ENCODE results near the gene SERINC5.
"Not testable (repeated sequence)": the region's sequence is repeated elsewhere in the genome, so short reads cannot be mapped to it uniquely, and the experiment has no call there.

Gene SERINC5

DNA sequence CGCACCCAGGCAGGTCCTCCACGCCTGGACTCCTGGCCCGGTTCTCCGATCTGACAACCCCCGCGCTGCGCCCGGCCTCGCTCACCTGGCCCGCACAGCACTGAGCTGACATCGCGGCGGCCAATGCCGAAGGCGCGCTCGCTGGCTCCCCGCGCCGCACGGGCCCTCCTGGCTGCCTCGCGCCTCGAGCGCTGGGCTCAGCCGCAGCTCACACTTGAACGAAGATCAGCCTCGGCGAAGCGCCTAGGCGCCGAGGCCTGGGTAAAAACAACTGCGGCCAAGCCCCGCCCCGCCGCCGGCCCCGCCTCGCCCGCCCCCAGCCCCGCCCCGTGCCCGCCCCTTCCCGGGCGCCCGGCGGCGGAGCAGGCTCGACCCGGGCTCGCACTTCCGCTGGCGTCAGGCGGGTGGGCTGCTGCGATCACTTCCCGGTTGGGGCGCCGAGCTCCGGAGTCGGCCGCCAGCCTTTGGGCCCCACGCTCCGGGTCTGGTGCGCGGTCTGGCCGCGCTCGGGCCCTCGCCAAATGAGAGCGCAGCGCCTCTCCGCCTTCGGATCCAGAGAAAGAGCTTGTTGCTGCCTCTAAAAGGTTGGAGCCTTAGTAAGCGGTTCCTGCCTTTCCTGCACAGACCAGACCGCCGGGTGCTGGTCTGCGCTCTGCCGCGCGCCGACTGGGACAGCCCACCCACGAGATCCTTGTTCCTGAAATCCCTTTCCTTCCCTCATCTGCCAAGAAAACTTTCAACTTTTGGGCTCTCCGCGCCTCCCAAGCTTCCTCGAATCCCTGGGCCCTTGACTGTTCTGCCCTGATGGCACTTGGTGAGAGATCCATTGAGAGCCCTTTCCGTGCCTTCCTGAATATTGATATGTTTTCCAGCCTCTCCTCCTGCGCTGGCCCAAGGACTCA lies at the start of gene SERINC5:
TSS of gene SERINC5 (minus strand) at position 238 of the 902 bp plus-strand sequence. CDS start at position 112, 126 bp downstream.
- peak; percentile 93 for DNase-seq

DNA sequence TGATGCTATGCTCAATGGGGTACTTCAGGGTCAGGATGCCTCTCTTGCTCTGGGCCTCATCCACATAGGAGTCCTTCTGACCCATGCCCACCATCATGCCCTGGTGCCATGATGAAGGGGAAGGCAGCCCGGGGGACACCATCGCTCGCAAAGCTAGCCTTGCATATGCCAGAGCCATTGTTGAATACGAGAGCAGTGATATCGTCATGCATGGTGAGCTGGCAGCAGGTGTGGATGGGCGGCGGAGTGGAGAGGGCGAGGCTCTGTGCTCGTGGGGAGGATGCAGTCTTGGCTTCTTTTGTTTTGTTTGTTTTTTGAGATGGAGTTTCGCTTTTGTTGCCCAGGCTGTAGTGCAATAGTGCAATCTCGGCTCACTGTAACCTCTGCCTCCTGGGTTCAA lies 46.8 kb upstream of the SERINC5 start:
- DNase-seq, result no peak

DNA sequence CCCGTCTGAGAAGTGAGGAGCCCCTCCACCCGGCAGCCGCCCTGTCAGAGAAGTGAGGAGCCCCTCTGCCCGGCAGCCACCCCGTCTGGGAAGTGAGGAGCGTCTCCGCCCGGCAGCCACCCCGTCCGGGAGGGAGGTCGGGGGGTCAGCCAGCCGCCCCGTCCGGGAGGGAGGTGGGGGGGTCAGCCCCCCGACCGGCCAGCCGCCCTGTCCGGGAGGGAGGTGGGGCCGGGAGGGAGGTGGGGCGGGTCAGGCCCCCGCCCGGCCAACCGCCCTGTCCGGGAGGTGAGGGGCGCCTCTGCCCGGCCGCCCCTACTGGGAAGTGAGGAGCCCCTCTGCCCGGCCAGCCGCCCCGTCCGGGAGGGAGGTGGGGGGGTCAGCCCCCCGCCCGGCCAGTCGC lies 45.5 kb upstream of the SERINC5 start:
- DNase-seq, result not testable (repeated sequence)

DNA sequence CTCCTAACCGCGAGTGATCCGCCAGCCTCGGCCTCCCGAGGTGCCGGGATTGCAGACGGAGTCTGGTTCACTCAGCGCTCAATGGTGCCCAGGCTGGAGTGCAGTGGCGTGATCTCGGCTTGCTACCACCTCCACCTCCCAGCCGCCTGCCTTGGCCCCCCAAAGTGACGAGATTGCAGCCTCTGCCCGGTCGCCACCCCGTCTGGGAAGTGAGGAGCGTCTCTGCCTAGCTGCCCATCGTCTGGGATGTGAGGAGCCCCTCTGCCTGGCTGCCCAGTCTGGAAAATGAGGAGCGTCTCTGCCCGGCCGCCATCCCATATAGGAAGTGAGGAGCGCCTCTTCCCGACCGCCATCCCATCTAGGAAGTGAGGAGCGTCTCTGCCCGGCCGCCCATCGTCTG lies 44.9 kb upstream of the SERINC5 start:
- DNase-seq, result not testable (repeated sequence)

DNA sequence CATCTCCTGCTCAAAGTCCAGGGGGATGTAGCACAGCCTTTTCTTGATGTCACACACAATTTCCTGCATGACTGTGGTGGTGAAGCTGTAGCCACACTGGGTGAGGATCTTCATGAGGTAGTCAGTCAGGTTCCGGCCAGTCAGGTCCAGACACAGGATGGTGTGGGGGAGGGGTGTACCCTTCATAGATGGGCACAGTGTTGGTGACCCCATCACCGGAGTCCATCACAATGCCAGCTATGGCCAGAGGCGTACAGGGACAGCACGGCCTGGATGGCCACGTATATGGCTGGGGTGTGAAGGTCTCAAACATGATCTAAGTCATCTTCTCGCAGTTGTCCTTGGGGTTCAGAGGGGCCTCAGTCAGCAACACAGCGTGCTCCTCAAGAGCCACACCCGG lies 44.3 kb upstream of the SERINC5 start:
- DNase-seq, result no peak

DNA sequence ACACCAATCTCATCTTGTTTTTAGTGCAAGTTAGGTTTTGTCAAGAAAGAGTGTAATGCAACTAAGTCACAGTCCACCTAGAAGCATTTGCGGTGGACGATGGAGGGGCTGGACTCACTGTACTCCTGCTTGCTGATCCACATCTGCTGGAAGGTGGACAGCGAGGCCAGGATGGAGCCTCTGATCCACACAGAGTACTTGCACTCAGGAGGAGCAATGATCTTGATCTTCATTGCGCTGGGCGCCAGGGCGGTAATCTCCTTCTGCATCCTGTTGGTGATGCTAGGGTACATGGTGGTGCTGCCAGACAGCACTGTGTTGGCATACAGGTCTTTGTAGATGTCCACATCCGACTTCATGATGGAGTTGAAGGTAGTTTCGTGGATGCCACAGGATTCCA lies 43.8 kb upstream of the SERINC5 start:
- DNase-seq, result no peak

DNA sequence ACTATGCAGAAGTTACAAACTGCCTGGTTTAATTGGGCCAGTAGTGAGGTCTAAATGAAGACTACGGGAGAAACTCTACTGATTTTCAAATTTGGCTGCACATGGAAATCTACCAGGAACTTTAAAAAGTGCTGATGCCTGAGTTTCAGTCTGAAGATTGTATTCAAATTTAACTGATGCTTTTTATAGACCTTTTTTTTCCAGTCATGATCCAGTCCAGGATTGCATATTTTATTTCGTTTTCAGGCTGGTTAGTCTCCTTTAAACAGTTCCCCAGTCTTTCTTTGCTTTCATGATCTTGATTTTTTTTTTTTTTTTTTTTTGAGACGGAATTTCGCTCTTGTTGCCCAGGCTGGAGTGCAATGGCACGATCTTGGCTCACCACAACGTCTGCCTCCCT lies 40.3 kb upstream of the SERINC5 start:
- no peak for DNase-seq

DNA sequence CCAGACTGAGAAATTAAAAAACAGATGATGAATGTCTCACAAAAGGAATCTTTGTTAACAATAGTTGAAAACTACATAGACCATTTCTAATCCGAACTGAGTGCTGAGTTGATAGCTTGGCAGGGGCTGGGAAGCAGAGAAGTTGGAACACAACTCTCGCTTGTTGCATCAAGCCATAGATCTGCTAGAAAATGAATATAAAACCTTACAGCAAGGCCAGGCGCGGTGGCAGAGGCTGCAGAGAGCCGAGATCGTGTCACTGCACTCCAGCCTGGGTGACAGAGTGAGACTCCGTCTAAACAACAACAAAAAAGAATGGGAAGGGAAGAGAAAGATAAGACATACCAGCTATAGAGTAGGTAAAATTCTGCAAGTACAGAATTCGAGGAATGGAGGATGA lies 35.9 kb upstream of the SERINC5 start:
- DNase-seq, result no peak

DNA sequence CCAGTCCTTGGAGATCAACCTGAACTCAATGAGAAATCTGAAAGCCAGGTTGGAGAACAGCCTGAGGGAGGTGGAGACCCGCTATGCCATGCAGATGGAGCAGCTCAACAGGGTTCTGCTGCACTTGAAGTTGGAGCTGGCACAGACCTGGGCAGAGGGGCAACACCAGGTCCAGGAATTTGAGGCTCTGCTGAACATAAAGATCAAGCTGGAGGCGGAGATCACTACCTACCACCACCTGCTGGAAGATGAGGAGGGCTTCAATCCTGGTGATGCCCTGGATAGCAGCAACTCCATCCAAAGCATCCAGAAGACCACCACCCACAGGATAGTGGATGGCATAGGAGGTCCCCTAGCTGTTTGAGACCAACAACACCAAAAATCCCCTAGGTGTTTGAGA lies 33.5 kb upstream of the SERINC5 start:
- no peak for DNase-seq

DNA sequence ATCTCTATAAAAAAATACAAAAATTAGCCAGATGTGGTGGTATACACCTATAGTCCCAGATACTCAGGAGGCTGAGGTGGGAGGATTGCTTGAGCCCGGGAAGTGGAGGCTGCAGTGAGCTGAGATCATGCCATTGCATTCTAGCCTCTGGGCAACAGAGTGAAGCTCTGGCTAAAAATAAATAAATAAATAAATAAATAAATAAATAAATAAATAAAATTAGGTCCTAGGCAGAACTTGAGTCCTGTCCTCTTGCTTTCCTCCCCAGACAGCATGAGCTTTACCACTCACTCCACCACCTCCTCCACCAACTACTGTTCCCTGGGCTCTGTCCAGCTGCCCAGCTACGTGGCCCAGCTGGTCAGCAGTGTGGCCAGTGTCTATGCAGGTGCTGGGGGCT lies 32.3 kb upstream of the SERINC5 start:
- no peak for DNase-seq

DNA sequence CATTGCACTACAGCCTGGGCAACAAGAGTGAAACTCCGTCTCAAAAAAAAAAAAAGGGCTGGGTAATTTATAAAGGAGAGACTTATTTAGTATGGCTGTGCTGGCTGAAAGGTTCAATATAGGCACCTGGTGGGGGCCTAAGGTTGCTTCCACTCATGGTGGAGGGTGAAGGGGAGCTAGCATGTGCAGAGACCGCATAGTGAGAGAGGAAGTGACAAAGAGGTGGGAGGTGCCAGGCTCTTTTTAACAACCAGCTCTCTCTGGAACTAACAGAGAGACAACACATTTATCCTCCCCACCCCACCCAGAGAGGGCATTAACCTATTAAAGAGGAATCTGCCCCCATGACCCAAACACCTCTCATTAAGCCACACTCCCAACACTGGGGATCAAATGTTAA lies 28.9 kb upstream of the SERINC5 start:
- DNase-seq, result no peak

DNA sequence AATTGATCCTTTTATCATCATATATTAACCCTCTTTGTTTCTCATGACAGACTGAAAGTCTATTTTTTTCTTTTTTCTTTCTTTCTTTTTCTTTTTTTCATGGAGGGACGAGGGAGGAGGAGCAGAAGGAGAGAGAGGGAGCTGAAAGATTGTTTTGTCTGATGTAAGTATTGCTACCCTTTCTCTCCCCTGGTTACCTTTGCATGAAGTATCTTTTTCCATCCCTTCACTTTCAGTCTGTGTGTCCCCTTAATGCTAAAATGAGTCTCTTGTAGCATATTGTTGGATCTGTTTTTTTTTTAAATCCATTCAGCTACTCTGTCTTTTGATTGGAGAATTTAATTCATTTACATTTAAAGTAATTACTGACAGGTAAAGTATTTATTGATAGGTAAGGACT lies 27.5 kb upstream of the SERINC5 start:
- no peak for DNase-seq

DNA sequence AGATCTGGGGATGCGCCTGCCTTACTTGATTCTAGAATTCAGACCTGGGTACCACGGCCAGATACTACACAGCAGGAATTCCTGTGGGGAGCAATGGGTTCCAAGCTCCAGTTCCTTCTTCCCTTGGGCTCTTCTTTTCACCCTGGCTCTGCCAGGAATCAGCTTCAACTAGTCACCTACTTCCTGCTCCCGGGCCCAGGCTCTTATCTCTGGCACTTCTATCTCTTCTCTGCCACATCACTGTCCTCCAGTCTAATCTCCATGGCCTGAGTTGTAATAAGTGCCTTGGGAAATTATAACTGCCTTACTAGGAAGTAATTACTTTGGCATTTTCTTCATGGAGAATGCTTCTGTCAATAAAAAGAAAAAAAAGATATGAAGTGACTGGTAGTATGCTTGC lies 26.2 kb upstream of the SERINC5 start:
- DNase-seq, result no peak

DNA sequence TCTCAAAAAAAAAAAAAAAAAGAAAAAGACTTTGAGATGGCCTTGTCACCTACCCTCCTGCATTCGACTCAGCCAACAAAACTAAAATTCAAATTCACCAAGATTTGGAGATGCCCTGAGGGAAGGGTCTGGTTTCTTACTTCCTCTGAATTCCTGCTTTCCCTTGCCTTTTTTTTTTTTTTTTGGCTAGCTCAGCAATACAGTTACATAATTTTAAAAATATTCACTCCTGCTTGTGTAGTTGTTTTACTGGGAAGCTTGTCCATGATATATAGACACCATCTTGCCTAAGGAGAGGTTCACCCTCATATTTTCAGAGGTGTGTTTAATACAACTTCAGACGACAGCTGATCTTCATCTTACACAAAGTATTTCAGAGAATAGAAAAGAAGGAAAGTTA lies 21.3 kb upstream of the SERINC5 start:
- DNase-seq, result no peak

DNA sequence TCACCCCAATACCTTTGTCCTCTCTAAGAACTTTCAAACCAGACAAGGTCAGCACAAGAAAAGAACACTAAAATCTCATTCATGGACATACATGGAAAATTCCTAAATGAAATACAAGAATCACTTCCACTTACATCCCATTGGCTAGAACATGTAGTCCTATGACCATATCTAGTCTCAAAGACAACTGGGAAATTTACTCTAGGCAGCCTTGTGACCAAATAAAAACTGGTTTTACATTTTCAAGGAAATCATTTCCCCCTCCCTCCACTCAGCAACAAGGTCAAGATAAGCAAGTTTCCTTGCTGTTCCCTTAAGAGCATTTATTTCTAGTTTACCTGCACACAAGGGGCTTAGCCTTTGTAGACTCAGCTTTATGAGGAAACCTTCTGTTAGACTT lies 20.3 kb upstream of the SERINC5 start:
- no peak for DNase-seq

DNA sequence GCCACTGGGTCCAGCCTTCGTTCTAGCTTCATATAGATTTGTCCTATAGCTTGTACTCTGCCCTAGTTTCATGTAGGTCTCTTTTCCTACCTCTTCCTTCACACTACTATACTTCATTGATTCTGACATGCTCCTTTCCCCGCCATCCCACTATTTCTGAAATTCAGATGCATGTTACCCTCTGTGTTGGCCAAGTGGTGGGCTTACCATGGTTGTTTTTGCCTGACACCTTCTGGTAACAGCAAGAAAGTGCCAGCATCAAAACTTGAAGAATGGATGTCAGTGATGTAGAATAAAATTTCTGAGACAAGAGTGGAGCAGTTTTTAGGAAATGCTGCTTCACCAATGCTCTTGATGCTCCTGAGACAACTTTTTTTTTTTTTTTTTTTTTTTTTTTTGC lies 19.5 kb upstream of the SERINC5 start:
- DNase-seq, result no peak

DNA sequence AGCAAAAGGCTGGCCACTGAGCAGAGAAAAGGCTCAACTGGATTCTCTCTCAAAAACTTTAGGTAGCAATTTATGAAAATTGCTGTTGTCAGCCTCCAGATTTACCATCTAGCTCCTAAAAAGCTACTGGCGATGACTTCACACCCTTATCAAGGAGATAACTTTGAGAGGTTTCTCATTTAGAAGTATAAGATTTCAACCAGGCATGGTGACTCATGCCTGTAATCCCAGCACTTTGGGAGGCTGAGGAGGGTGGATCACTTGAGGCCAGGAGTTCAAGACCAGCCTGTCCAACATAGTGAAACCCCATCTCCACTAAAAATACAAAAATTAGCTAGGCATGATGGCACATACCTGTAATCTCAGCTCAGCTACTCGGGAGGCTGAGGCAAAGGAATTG lies 14.7 kb upstream of the SERINC5 start:
- not testable (repeated sequence) for DNase-seq

DNA sequence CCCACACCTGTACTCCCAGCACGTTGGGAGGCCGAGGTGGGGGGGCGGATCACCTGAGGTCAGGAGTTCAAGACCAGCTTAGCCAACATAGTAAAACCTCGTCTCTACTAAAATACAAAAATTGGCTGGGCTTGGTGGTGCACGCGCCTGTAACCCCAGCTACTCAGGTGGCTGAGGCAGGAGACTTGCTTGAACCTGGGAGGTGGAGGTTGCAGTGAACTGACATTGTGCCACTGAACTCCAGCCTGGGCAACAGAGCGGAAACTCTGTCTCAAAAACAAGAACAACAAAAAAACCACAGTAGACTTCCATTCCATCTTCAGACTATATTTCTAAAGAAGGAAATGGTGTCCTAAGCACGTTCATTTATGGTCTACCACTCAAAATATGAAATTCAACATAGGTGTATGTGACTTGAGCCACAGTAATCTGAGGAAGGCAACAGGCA lies 14.2 kb upstream of the SERINC5 start:
- DNase-seq, result no peak

DNA sequence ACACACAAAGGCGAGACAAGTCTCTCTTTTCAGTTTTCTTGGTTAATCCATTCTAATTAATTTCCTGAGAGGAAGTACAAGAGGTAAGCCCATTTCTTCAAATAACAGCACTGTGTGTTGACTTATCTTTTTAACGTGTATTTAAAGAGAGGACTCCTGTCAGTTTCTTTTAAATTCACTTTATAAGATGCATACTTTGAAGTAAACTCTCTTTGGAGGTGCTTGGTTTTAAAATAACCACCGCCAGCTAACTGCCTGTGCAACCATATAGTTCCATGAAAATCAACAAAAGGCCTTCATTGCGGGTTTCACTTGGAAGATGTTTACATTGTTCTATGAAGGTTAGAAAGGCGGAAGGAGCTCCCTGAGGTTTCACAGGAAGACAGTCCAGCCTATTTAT lies 13.1 kb upstream of the SERINC5 start:
- no peak for DNase-seq

DNA sequence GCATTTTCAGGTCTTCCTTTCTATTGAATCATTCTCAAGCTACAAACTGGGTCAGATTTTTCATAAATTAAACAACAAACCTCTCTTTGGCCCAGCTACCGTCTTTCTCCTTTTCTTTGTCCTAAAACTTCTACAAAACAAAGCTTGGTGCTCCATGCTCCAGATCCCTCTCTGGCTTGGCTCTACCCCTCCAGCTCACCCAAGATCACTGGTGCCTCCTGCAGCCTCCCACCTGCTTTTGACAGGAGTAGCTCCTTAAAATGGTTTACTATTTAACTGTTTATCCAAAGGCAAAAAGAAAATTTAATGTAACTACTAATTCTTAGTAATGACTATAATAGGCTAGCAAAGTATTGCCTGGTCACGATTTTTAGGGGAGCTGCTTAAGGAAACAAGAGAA lies 10.7 kb upstream of the SERINC5 start:
- DNase-seq, result no peak

DNA sequence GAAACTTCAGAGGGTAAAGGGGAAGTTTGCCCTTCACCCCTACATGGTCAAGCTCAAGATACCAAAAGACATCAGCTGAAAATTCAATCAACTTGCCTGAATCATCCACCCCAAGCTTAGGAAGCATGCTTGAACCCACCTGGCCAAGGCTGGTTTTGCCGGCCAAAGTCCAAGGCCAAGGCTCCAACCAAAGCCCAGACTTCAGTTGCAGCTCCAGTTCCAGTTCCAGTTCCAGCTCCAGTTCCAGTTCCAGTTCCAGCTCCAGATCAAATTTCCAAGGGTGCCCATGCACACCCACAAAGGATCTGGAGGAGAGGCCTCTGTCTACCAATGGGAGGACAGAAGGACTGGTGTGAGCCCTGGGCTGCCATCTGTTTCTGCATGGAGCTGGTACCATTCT lies 4.6 kb upstream of the SERINC5 start:
- DNase-seq, result no peak

DNA sequence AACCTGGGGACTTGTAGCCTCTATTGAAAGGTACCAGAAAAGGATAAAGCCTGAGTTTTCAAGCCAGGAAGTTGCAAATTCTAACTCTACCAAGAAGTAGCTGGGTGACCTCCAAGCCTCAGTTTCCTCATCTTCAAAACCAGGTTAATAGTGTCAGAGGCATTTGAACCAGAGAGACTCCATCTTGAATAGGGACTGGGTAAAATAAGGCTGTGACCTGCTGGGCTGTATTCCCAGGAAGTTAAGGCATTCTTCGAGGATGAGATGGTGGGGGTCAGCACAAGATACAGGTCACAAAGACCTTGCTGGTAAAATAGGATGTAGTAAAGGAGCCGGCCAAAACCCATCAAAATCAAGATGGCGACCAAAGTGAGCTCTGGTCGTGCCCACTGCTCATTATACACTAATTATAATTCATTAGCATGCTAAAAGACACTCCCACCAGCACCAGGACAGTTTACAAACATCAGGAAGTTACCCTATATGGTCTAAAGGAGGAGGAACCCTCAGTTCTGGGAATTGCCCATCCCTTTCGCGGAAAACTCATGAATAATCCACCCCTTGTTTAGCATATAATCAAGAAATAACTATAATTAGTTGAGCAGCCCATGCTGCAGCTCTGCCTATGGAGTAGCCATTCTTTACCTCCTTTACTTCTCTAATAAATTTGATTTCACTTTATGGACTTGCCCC lies 3.8 kb upstream of the SERINC5 start:
- no peak for DNase-seq

DNA sequence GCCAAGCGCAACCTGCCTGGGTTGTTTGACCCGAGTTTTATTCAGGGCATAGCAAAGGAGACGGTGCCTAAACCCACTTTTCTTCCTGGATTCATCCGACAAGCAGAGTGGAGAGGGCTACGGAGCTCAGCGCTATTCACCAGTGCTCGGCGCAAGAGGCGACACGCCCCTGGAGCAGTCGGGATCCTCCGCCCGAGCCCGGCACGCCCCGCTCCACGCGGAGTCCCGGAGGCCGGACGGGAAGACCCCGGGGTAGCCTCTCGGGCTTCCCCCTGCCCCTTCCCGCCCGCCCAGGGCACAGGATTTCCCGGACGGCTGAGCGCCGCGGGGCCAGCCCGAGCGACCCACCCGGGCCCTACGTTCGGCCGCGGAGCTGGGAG lies 427 bp downstream of the SERINC5 start:
- DNase-seq, result peak; percentile 82

DNA sequence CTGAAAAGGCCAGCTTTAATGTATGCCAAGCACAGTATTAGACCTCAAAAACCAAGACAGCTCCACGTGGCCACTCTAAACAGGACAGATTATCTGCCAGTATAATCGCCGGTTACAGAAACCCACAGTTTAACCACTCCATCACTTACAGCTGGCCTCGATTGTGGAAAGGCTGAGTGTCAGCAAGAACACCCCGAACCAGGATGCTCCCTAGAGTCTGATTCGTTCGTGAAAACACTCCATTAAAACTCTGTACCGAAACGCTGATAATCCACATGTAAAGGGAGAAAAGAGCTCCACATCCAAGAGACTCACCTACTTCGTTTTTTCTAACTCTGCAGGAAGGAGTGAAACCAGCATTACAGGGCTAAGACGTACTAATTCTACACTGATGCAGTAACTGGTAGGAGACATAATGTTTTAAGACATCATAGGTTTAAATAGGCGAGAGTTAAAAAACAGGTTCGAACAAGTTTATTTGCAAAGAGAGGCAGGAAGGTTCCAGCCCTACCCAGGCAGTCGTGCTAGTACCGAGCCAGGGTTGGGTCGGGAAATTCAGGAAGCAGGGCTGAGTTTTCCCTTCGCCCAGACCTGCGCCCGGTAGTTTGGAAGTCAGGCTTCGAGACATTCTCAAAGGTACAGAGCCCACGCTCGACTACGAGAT lies 949 bp downstream of the SERINC5 start:
- DNase-seq, result peak; percentile 52

All from left hindlimb (tissue), 1 donor.